Activated effector memory CD4-positive, alpha-beta T cell treated with anti-CD3 and anti-CD28 coated beads, Interleukin-2, amount 50 U/mL, for 16 hours (primary cell): ENCODE data around the gene VCL.
"Not testable (repeated sequence)": the region's sequence is repeated elsewhere in the genome, so short reads cannot be mapped to it uniquely, and the experiment has no call there.

Experiments used
- DNase-seq: peaks from one replicate; pipeline ENCODE4 v3.0.0-alpha.2; 2020

Gene VCL

GRCh38 chr10:74117738-74118137, 119.8 kb downstream of the VCL start:
- no peak for DNase-seq

GRCh38 chr10:74118804-74119203, 120.9 kb downstream of the VCL start:
- DNase-seq: no peak

- DNase-seq: no peak
Measured at GRCh38 chr10:74120911-74121310, 123.0 kb downstream of the VCL start.

- DNase-seq: no peak
Measured at GRCh38 chr10:74121368-74121767, 123.5 kb downstream of the VCL start.

- no peak for DNase-seq
Measured at GRCh38 chr10:74122060-74122459, 124.1 kb downstream of the VCL start.

- DNase-seq: no peak
Measured at GRCh38 chr10:74123081-74123480, 125.2 kb downstream of the VCL start.

- DNase-seq: no peak
Measured at GRCh38 chr10:74133923-74134820, 136.3 kb downstream of the VCL start.

- no peak for DNase-seq
Measured at GRCh38 chr10:74135452-74135851, 137.5 kb downstream of the VCL start.

- no peak for DNase-seq
Measured at GRCh38 chr10:74137992-74138391, 140.1 kb downstream of the VCL start.

GRCh38 chr10:74138596-74138995, 140.7 kb downstream of the VCL start:
- not testable (repeated sequence) for DNase-seq

- no peak for DNase-seq
Measured at GRCh38 chr10:74139981-74140380, 142.1 kb downstream of the VCL start.

GRCh38 chr10:74140553-74140952, 142.6 kb downstream of the VCL start:
- no peak for DNase-seq

GRCh38 chr10:74145133-74145532, 147.2 kb downstream of the VCL start:
- DNase-seq: no peak

GRCh38 chr10:74146980-74147379, 149.1 kb downstream of the VCL start:
- DNase-seq: not testable (repeated sequence)

- DNase-seq: peak; percentile 93
Measured at GRCh38 chr10:74150204-74150989, 152.5 kb downstream of the VCL start, which contains the start of gene AP3M1. Gene AP3M1, minus strand, starts transcription at chr10:74150828. Its CDS starts 12,449 bp downstream, at chr10:74138379.

- peak; percentile 100 for DNase-seq
Measured at GRCh38 chr10:74150990-74151878, 153.3 kb downstream of the VCL start, which contains the start of gene ADK. Gene ADK, plus strand, starts transcription at chr10:74151221. Its CDS starts 58 bp downstream, at chr10:74151279.

- no peak for DNase-seq
Measured at GRCh38 chr10:74151879-74152722, 154.2 kb downstream of the VCL start.

GRCh38 chr10:74153123-74153522, 155.2 kb downstream of the VCL start:
- DNase-seq: no peak

- DNase-seq: no peak
Measured at GRCh38 chr10:74153676-74154075, 155.8 kb downstream of the VCL start.

- DNase-seq: no peak
Measured at GRCh38 chr10:74156919-74157289, 159.0 kb downstream of the VCL start.

GRCh38 chr10:74160013-74160412, 162.1 kb downstream of the VCL start:
- no peak for DNase-seq
